DOHH2 (cell line): Measurements from ENCODE around the gene ANO9.

Source experiments
- CTCF ChIP-seq: fragments of 200-600 bp; sonication (generic); IDR thresholded peaks from one replicate; pipeline ENCODE4 v1.5.1; 2014; ENCODE audit warnings: antibody characterized with exemption, mild to moderate bottlenecking, low read depth, low read length; ENCODE audit not compliant: poor library complexity, severe bottlenecking
- EZH2phosphoT487 ChIP-seq: fragments of 200-600 bp; sonication (generic); IDR thresholded peaks from 2 replicates; pipeline ENCODE4 v1.6.1; 2017; ENCODE audit warnings: borderline replicate concordance, mild to moderate bottlenecking, antibody characterized with exemption, low read length, moderate library complexity, mixed read lengths

GRCh38 chr11:418343-419247 is 23.2 kb downstream of the ANO9 start:
- TF ChIP-seq CTCF (no peak), EZH2phosphoT487 (no peak)
